GM23338 (cell line): ENCODE measurements around the gene C11orf24.

Experiments
- EZH2 ChIP-seq: fragments of 200-600 bp; sonication (generic); IDR thresholded peaks from one replicate; pipeline ENCODE4 v1.8.0; 2017; ENCODE audit warnings: antibody characterized with exemption, mild to moderate bottlenecking, low read depth; ENCODE audit not compliant: unreplicated experiment
- EZH2phosphoT487 ChIP-seq: fragments of 200-600 bp; sonication (generic); IDR thresholded peaks from one replicate; pipeline ENCODE4 v1.8.1; 2018; ENCODE audit warnings: antibody characterized with exemption; ENCODE audit not compliant: unreplicated experiment
- JUNB ChIP-seq: IDR thresholded peaks from one replicate; pipeline ENCODE4 v1.6.1; 2016; ENCODE audit warnings: antibody characterized with exemption; ENCODE audit not compliant: unreplicated experiment
- POLR2AphosphoS5 ChIP-seq: IDR thresholded peaks from 2 replicates; pipeline ENCODE4 v1.6.1; 2016; ENCODE audit warnings: antibody characterized with exemption, low read depth
- TF ChIP-seq, protein P1 (sequence below), 2 experiments: fragments of 200-600 bp in 1 of 2; sonication (generic) in 1 of 2; conservative IDR thresholded peaks; 2 replicates each; pipeline versions ENCODE4 v1.5.1 to v1.6.1; 2016 to 2017; ENCODE audit warnings: antibody characterized with exemption in 2 of 2, low read depth in 2 of 2, mild to moderate bottlenecking in 2 of 2, moderate library complexity in 1 of 2

DNA sequence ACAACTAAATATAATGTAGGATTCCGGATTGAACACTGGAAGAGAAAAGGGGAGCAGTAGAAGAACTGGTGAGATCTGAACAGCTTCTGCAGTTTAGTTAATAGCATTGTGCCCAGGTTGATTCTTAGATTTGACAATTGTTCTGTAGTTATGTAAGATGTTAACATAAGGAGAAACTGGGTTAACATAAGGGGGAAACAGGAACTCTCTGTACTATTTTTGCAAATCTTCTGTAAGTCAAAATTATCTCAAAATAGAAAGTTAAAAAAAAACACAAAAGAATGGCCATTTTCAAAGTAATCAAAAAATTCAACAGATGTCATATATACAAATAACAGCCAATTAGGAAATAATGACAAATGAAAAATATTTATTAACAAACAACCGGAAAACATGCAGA is 21.9 kb upstream of the C11orf24 start:
- TF ChIP-seq, protein P1, sequence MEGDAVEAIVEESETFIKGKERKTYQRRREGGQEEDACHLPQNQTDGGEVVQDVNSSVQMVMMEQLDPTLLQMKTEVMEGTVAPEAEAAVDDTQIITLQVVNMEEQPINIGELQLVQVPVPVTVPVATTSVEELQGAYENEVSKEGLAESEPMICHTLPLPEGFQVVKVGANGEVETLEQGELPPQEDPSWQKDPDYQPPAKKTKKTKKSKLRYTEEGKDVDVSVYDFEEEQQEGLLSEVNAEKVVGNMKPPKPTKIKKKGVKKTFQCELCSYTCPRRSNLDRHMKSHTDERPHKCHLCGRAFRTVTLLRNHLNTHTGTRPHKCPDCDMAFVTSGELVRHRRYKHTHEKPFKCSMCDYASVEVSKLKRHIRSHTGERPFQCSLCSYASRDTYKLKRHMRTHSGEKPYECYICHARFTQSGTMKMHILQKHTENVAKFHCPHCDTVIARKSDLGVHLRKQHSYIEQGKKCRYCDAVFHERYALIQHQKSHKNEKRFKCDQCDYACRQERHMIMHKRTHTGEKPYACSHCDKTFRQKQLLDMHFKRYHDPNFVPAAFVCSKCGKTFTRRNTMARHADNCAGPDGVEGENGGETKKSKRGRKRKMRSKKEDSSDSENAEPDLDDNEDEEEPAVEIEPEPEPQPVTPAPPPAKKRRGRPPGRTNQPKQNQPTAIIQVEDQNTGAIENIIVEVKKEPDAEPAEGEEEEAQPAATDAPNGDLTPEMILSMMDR (conservative IDR thresholded peaks at IDR 0.05; ENCODE audit: low read depth in 2 of 2), result no peak
- TF ChIP-seq POLR2AphosphoS5 (no peak), EZH2phosphoT487 (no peak), EZH2 (no peak), JUNB (no peak)
